Smooth muscle cell (in vitro differentiated cells): ENCODE results near the gene PTTG2. TPM values are rescaled to one million over a fixed set of nuclear protein-coding genes. Genes with fewer than 3 reads are reported as not detected.

Experiments used
- DNase-seq: peaks from one replicate; lab custom pipeline; 2025; ENCODE audit not compliant: unreplicated experiment; lab: John Stamatoyannopoulos, UW
- H2AFZ ChIP-seq: fragments of 200-600 bp; sonication (generic); 2 replicates; pipeline ENCODE4 v1.6.0; 2016; ENCODE audit warnings: antibody characterized with exemption, low read depth, mild to moderate bottlenecking
- H3F3A ChIP-seq: fragments of 200-600 bp; sonication (generic); 2 replicates; pipeline ENCODE4 v1.6.0; 2017; ENCODE audit warnings: antibody characterized with exemption, low read depth
- H3K27ac ChIP-seq: fragments of 200-600 bp; sonication (generic); 2 replicates; pipeline ENCODE4 v1.5.1; 2016; ENCODE audit warnings: low read depth, mild to moderate bottlenecking
- H3K27me3 ChIP-seq: fragments of 200-600 bp; sonication (generic); 2 replicates; pipeline ENCODE4 v1.6.1; 2016; ENCODE audit warnings: low read depth, mild to moderate bottlenecking
- H3K36me3 ChIP-seq: fragments of 200-600 bp; sonication (generic); 2 replicates; pipeline ENCODE4 v1.5.1; 2016; ENCODE audit warnings: low read depth
- H3K4me1 ChIP-seq: fragments of 200-600 bp; sonication (generic); 2 replicates; pipeline ENCODE4 v1.5.1; 2016; ENCODE audit warnings: low read depth
- H3K4me2 ChIP-seq: fragments of 200-600 bp; sonication (generic); 2 replicates; pipeline ENCODE4 v1.6.0; 2016; ENCODE audit warnings: mild to moderate bottlenecking
- H3K4me3 ChIP-seq: fragments of 200-600 bp; sonication (generic); 2 replicates; pipeline ENCODE4 v1.5.1; 2016; ENCODE audit warnings: mild to moderate bottlenecking
- H3K79me2 ChIP-seq: fragments of 200-600 bp; sonication (generic); 2 replicates; pipeline ENCODE4 v1.6.0; 2016; ENCODE audit warnings: low read depth, mild to moderate bottlenecking
- H3K9ac ChIP-seq: fragments of 200-600 bp; sonication (generic); 2 replicates; pipeline ENCODE4 v1.6.0; 2016; ENCODE audit warnings: low read depth
- H3K9me3 ChIP-seq: fragments of 200-600 bp; sonication (generic); replicated peaks from 2 replicates; pipeline ENCODE4 v1.5.1; 2016; ENCODE audit warnings: low read depth
- H4K20me1 ChIP-seq: fragments of 200-600 bp; sonication (generic); 2 replicates; pipeline ENCODE4 v1.6.0; 2016; ENCODE audit warnings: low read depth
- CTCF ChIP-seq: fragments of 200-600 bp; sonication (generic); IDR thresholded peaks from 2 replicates; pipeline ENCODE4 v1.5.1; 2017; ENCODE audit warnings: borderline replicate concordance, mild to moderate bottlenecking, antibody characterized with exemption; ENCODE audit not compliant: insufficient read depth, poor library complexity, severe bottlenecking
- WGBS: methylation state at CpG from one replicate; pipeline ENCODE4 v1.1.7; 2016; ENCODE audit warnings: low lambda C conversion rate; 5-methylcytosine and 5-hydroxymethylcytosine counted together
- polyA plus RNA-seq: library from polyadenylated mRNA; unstranded; fragments of >200 nt; fragmentation: Nextera tagmentation; extraction: Ambion mirVana; gene quantifications from 2 replicates; pipeline ENCODE4 v1.2.1, GENCODE V29; 2016
- total RNA-seq: library from RNA; depleted of rRNA; stranded (reverse); fragments of >200 nt; gene quantifications from 2 replicates; pipeline ENCODE4 v1.2.3, GENCODE V29; 2014

The PTTG2 gene
- total and polyA plus RNA-seq, 2 experiments from 2014 or later: not detected

- H3F3A ChIP-seq: peaks cover 4% of the 10 kb centered on the region
- 68% methylated on average over 5 of the region's 5 CpGs for WGBS
These were observed 30.6 kb downstream of the PTTG2 start for GRCh38 chr4:37990731-37991245.

GRCh38 chr4:37991623-37992410 lies 31.6 kb downstream of the PTTG2 start:
- no peak overlapping the region for H3K4me2 ChIP-seq
- H3K27ac ChIP-seq: no peak overlapping the region
- no peak overlapping the region for H3K9ac ChIP-seq
- H3K79me2 ChIP-seq: peaks cover 76% of the 10 kb centered on the region
- H3K4me3 ChIP-seq: no peak overlapping the region
- H3K4me1 ChIP-seq: peaks cover 15% of the 10 kb centered on the region
- no peaks in the 10 kb centered on the region for H3K27me3 ChIP-seq
- H4K20me1 ChIP-seq: peaks cover 58% of the 10 kb centered on the region
- H3K9me3 ChIP-seq: no peaks in the 10 kb centered on the region
- H2AFZ ChIP-seq: no peak overlapping the region
- H3K36me3 ChIP-seq: no peaks in the 10 kb centered on the region
- H3F3A ChIP-seq: peaks cover 4% of the 10 kb centered on the region
- no peak for DNase-seq
- TF ChIP-seq CTCF: no peak
- 78% methylated on average over 8 of the region's 8 CpGs for WGBS

More at GRCh38 chr4:37990731-37991245, 30.6 kb downstream of the PTTG2 start:
- Histone ChIP-seq H4K20me1 (peaks cover 56% of the 10 kb centered on the region), H2AFZ (no peak overlapping the region), H3K4me2 (no peak overlapping the region), H3K9ac (no peak overlapping the region), H3K27me3 (no peaks in the 10 kb centered on the region), H3K79me2 (peaks cover 74% of the 10 kb centered on the region), H3K36me3 (no peaks in the 10 kb centered on the region), H3K9me3 (no peaks in the 10 kb centered on the region), H3K27ac (no peak overlapping the region), H3K4me3 (no peak overlapping the region), H3K4me1 (peaks cover 15% of the 10 kb centered on the region)
- DNase-seq: no peak
- TF ChIP-seq CTCF: no peak

GRCh38 chr4:37993806-37994205 lies 33.6 kb downstream of the PTTG2 start:
- no peak overlapping the region for H3K4me3 ChIP-seq
- WGBS: 72% methylated on average over 10 of the region's 10 CpGs
- peaks cover 64% of the 10 kb centered on the region for H4K20me1 ChIP-seq

More at GRCh38 chr4:37993806-37994205, 33.6 kb downstream of the PTTG2 start:
- no peak for DNase-seq
- no peak for TF ChIP-seq CTCF
- no peaks in the 10 kb centered on the region for H3K36me3 ChIP-seq
- no peak overlapping the region for H3K27ac ChIP-seq
- H3K4me1 ChIP-seq: peaks cover 15% of the 10 kb centered on the region
- H3F3A ChIP-seq: peaks cover 4% of the 10 kb centered on the region
- H3K9ac ChIP-seq: no peak overlapping the region
- H3K27me3 ChIP-seq: no peaks in the 10 kb centered on the region
- no peak overlapping the region for H3K4me2 ChIP-seq
- no peaks in the 10 kb centered on the region for H3K9me3 ChIP-seq
- H3K79me2 ChIP-seq: peaks cover 71% of the 10 kb centered on the region
- no peak overlapping the region for H2AFZ ChIP-seq
